Measurements from ENCODE around the gene CTSE. TPM values are rescaled to one million over a fixed set of nuclear protein-coding genes. Genes with fewer than 3 reads are reported as not detected.

The CTSE gene
- total and polyA plus RNA-seq, 2 donors (not counting 1 experiment from before 2014, with no cell fraction given): not detected

GRCh38 chr1:206022766-206023165 lies 929 bp downstream of the CTSE start:
- no peaks in the 10 kb centered on the region for H3K4me1 Mint-ChIP-seq
- H3K27ac ChIP-seq (ENCODE audit: low read length in 2 of 2): no peak overlapping the region
- H3K79me2 ChIP-seq (ENCODE audit: control insufficient read depth, insufficient read depth, low read length): no peaks in the 10 kb centered on the region
- no peak overlapping the region for H3K4me3 ChIP-seq (ENCODE audit: control extremely low read depth in 1 of 5, extremely low read depth in 1 of 5, insufficient read depth in 1 of 5, low read depth in 2 of 5, low read length in 4 of 5)
- no peak overlapping the region for H3K4me2 ChIP-seq (replicated peaks; ENCODE audit: low read depth, low read length, poor library complexity, severe bottlenecking)
- H3K9ac ChIP-seq (ENCODE audit: low read length): no peak overlapping the region
- CTCF ChIA-PET: interaction anchor here (1.3 to 1.4 kb wide), 2 partner anchors 9 to 46 kb away, joined by 4 read pairs; no protein-coding TSS in a partner anchor
- peaks cover 3% of the 10 kb centered on the region for H3K27me3 Mint-ChIP-seq
- no peaks in the 10 kb centered on the region for H3K36me3 ChIP-seq (replicated peaks in 1 of 2; ENCODE audit: control extremely low read depth in 1 of 2, control insufficient read depth in 1 of 2, extremely low read depth in 1 of 2, insufficient read depth in 2 of 2, low read length in 1 of 2)
- H3K4me3 Mint-ChIP-seq: no peak overlapping the region
- no peak overlapping the region for H2AFZ ChIP-seq (ENCODE audit: insufficient read depth, low read depth, low read length, poor library complexity, severe bottlenecking)
- no peak for ATAC-seq (ENCODE audit: low read depth)
- intact Hi-C loops (cut with micrococcal nuclease): no loop called here
- H3K4me1 ChIP-seq (ENCODE audit: control insufficient read depth in 2 of 2, insufficient read depth in 2 of 2, low read length in 2 of 2): no peaks in the 10 kb centered on the region
- no peaks in the 10 kb centered on the region for H3K9me3 ChIP-seq (ENCODE audit: control extremely low read depth in 1 of 3, control insufficient read depth in 2 of 3, insufficient read depth in 1 of 3, low read length in 2 of 3)
- no peaks in the 10 kb centered on the region for H4K20me1 ChIP-seq (ENCODE audit: control insufficient read depth, insufficient read depth, low read length, poor library complexity, severe bottlenecking)
- 100% methylated on average over 5 of the region's 7 CpGs for WGBS (ENCODE audit: insufficient coverage)
- POLR2A ChIA-PET: interaction anchor here (0.7 kb wide), 1 partner anchor 12 kb away, joined by 4 read pairs; no protein-coding TSS in a partner anchor
- TF ChIP-seq EZH2 (IDR thresholded peaks at IDR 0.05; ENCODE audit: borderline replicate concordance, insufficient read depth, low read depth, low read length, poor library complexity, severe bottlenecking): no peak
- TF ChIP-seq CTCF (IDR thresholded peaks at IDR 0.05): no peak
- H3K9me3 Mint-ChIP-seq (ENCODE audit: insufficient read depth): no peaks in the 10 kb centered on the region
- H3K27ac Mint-ChIP-seq: no peak overlapping the region
- DNase-seq: no peak
- peaks cover 0 to 3% (median 0%) of the 10 kb centered on the region in 4 experiments for H3K27me3 ChIP-seq (replicated peaks in 1 of 4; ENCODE audit: control extremely low read depth in 1 of 4, control insufficient read depth in 3 of 4, insufficient read depth in 4 of 4, low read length in 3 of 4)

- DNase-seq: no peak
- Mint-ChIP-seq H3K9me3 (ENCODE audit: insufficient read depth) (no peaks in the 10 kb centered on the region), H3K27ac (no peak overlapping the region), H3K4me3 (no peak overlapping the region), H3K4me1 (no peaks in the 10 kb centered on the region), H3K27me3 (peaks cover 3% of the 10 kb centered on the region)
- WGBS (ENCODE audit: insufficient coverage): 84% methylated on average over 2 of the region's 4 CpGs
- intact Hi-C loops (cut with micrococcal nuclease): no loop called here
- ChIA-PET CTCF (interaction anchor here (0.9 to 1.8 kb wide), 3 partner anchors 9 to 363 kb away, joined by 3 to 13 read pairs (median 3); no protein-coding TSS in a partner anchor), POLR2A (no interaction called here)
- no peaks in the 10 kb centered on the region for H4K20me1 ChIP-seq (ENCODE audit: control insufficient read depth, insufficient read depth, low read length, poor library complexity, severe bottlenecking)
- H3K27ac ChIP-seq (ENCODE audit: low read length in 2 of 2): no peak overlapping the region
- peaks cover 0 to 3% (median 0%) of the 10 kb centered on the region in 4 experiments for H3K27me3 ChIP-seq (replicated peaks in 1 of 4; ENCODE audit: control extremely low read depth in 1 of 4, control insufficient read depth in 3 of 4, insufficient read depth in 4 of 4, low read length in 3 of 4)
- no peak overlapping the region for H3K4me3 ChIP-seq (ENCODE audit: control extremely low read depth in 1 of 5, extremely low read depth in 1 of 5, insufficient read depth in 1 of 5, low read depth in 2 of 5, low read length in 4 of 5)
- H3K9me3 ChIP-seq (ENCODE audit: control extremely low read depth in 1 of 3, control insufficient read depth in 2 of 3, insufficient read depth in 1 of 3, low read length in 2 of 3): no peaks in the 10 kb centered on the region
- no peaks in the 10 kb centered on the region for H3K4me1 ChIP-seq (ENCODE audit: control insufficient read depth in 2 of 2, insufficient read depth in 2 of 2, low read length in 2 of 2)
- no peak overlapping the region for H3K9ac ChIP-seq (ENCODE audit: low read length)
- no peak overlapping the region for H3K4me2 ChIP-seq (replicated peaks; ENCODE audit: low read depth, low read length, poor library complexity, severe bottlenecking)
- no peak for ATAC-seq (ENCODE audit: low read depth)
- H3K36me3 ChIP-seq (replicated peaks in 1 of 2; ENCODE audit: control extremely low read depth in 1 of 2, control insufficient read depth in 1 of 2, extremely low read depth in 1 of 2, insufficient read depth in 2 of 2, low read length in 1 of 2): no peaks in the 10 kb centered on the region
- H2AFZ ChIP-seq (ENCODE audit: insufficient read depth, low read depth, low read length, poor library complexity, severe bottlenecking): no peak overlapping the region
- H3K79me2 ChIP-seq (ENCODE audit: control insufficient read depth, insufficient read depth, low read length): no peaks in the 10 kb centered on the region
- no peak for TF ChIP-seq EZH2 (IDR thresholded peaks at IDR 0.05; ENCODE audit: borderline replicate concordance, insufficient read depth, low read depth, low read length, poor library complexity, severe bottlenecking)
- no peak for TF ChIP-seq CTCF (IDR thresholded peaks at IDR 0.05)
Measured at GRCh38 chr1:206021626-206022365, 1.9 kb downstream of the CTSE start.

Measured in B cell (primary cell).